Measurements from ENCODE around the gene SYT5. TPM values are rescaled to one million over a fixed set of nuclear protein-coding genes. Genes with fewer than 3 reads are reported as not detected.

The SYT5 gene
- total and polyA plus RNA-seq, 9 of the 15 experiments (the other 6 are each of a cell fraction or from before 2014, with no cell fraction given), result 1.3 to 20.9 (median 8.8) TPM

DNA sequence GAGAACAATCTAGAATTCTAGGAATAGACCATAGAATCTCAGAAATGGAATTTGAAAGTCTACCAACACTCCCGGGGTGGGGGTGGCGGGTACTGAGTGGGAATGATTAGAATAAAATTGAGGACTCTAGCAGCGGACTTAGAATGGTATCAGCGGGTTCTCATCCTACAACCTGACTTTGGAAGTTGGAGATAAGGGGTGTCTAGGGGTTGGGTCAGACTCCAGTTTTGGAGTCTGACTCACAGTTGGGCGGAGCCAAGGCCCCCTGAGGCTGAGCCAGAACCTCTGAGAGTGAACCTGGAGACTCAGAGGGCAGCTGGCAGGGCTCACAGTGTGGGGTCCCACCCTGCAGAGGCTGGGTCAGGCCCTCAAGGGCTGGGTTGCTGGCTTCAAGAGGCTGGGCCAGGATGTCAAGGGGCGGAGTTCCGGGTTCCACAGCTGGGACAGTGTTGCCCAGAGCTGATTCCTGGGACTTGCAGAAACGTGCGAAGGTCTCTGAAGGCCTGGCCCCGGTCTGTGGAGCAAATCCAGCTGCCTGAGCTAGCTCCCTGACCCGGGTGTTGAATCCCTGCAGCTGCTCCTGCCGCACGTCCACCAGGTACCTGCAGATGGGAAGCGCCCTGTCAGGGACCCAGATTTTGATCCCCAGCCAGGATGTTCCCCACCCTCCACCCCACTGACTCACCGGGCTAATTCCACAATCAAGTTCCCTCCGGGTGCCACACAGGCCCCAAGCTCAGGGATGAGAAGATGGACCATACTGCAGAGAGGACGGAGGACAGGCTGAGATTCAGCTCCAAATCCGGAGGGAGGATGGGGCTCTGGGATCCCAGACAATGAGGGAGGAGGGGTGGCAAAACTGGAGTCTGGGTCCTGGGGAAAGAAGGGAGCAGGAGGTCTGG, 21.0 kb downstream of the SYT5 start (continued):
- peak; percentile 83; the same call in 1 of the 2 replicates for TF ChIP-seq ZBTB7A (IDR thresholded peaks at IDR 0.05; ENCODE audit: borderline replicate concordance, control insufficient read depth, low read depth, low read length)
- peak; percentile 99 for TF ChIP-seq ATF3 (IDR thresholded peaks at IDR 0.05)
- TF ChIP-seq ATF3 (CRISPR knock-in tag; conservative IDR thresholded peaks at IDR 0.05), result peak; percentile 100
- TF ChIP-seq ZZZ3 (IDR thresholded peaks at IDR 0.05), result no peak
- 0 out of 2 replicates have a peak, but pooled peaks have one; percentile 37 for TF ChIP-seq GABPB1 (CRISPR knock-in tag; IDR thresholded peaks at IDR 0.05)
- TF ChIP-seq MAZ (CRISPR knock-in tag; conservative IDR thresholded peaks at IDR 0.05 in 1 of 2, IDR thresholded peaks at IDR 0.05 in 1 of 2), result peak; percentile 27 to 75; a peak in 2 of 4 replicates
- no peak for TF ChIP-seq YBX1 (IDR thresholded peaks at IDR 0.05)
- TF ChIP-seq GATAD2A (IDR thresholded peaks at IDR 0.05), result no peak
- TF ChIP-seq CBFA2T3 (IDR thresholded peaks at IDR 0.05), result peak; percentile 91
- no peak for TF ChIP-seq ZBTB8A (IDR thresholded peaks at IDR 0.05; ENCODE audit: partially characterized antibody)
- 0 out of 2 replicates have a peak, but pooled peaks have one; percentile 24 for TF ChIP-seq TARDBP (IDR thresholded peaks at IDR 0.05)
- TF ChIP-seq, protein P1, sequence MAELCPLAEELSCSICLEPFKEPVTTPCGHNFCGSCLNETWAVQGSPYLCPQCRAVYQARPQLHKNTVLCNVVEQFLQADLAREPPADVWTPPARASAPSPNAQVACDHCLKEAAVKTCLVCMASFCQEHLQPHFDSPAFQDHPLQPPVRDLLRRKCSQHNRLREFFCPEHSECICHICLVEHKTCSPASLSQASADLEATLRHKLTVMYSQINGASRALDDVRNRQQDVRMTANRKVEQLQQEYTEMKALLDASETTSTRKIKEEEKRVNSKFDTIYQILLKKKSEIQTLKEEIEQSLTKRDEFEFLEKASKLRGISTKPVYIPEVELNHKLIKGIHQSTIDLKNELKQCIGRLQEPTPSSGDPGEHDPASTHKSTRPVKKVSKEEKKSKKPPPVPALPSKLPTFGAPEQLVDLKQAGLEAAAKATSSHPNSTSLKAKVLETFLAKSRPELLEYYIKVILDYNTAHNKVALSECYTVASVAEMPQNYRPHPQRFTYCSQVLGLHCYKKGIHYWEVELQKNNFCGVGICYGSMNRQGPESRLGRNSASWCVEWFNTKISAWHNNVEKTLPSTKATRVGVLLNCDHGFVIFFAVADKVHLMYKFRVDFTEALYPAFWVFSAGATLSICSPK (IDR thresholded peaks at IDR 0.05; ENCODE audit: borderline replicate concordance), result no peak
- TF ChIP-seq SETDB1 (IDR thresholded peaks at IDR 0.05; ENCODE audit: low read length), result peak; percentile 65
- no peak for TF ChIP-seq FIP1L1 (IDR thresholded peaks at IDR 0.05; ENCODE audit: low read depth, low read length, poor library complexity, severe bottlenecking)
- TF ChIP-seq HEY1 (CRISPR knock-in tag; IDR thresholded peaks at IDR 0.05; ENCODE audit: borderline replicate concordance), result no peak
- TF ChIP-seq ZBTB1 (CRISPR knock-in tag; IDR thresholded peaks at IDR 0.05; ENCODE audit: borderline replicate concordance, low read depth), result no peak
- TF ChIP-seq, protein P2, sequence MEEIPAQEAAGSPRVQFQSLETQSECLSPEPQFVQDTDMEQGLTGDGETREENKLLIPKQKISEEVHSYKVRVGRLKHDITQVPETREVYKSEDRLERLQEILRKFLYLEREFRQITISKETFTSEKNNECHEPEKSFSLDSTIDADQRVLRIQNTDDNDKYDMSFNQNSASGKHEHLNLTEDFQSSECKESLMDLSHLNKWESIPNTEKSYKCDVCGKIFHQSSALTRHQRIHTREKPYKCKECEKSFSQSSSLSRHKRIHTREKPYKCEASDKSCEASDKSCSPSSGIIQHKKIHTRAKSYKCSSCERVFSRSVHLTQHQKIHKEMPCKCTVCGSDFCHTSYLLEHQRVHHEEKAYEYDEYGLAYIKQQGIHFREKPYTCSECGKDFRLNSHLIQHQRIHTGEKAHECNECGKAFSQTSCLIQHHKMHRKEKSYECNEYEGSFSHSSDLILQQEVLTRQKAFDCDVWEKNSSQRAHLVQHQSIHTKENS (CRISPR knock-in tag; IDR thresholded peaks at IDR 0.05), result no peak
- TF ChIP-seq ZFPM2 (CRISPR knock-in tag; IDR thresholded peaks at IDR 0.05), result no peak
- TF ChIP-seq, protein P3, sequence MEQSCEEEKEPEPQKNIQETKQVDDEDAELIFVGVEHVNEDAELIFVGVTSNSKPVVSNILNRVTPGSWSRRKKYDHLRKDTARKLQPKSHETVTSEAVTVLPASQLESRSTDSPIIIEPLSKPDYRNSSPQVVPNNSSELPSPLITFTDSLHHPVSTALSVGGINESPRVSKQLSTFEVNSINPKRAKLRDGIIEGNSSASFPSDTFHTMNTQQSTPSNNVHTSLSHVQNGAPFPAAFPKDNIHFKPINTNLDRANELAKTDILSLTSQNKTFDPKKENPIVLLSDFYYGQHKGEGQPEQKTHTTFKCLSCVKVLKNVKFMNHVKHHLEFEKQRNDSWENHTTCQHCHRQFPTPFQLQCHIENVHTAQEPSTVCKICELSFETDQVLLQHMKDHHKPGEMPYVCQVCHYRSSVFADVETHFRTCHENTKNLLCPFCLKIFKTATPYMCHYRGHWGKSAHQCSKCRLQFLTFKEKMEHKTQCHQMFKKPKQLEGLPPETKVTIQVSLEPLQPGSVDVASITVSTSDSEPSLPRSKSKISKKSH (CRISPR knock-in tag; IDR thresholded peaks at IDR 0.05), result no peak
- TF ChIP-seq GABPA (tag; conservative IDR thresholded peaks at IDR 0.05; ENCODE audit: low read depth), result peak; percentile 17; the same call in 1 of the 2 replicates
- TF ChIP-seq CREB3L1 (IDR thresholded peaks at IDR 0.05; ENCODE audit: borderline replicate concordance, low read depth), result peak; percentile 32; the same call in 1 of the 2 replicates
